ENCODE results near the gene COPS8. TPM values are rescaled to one million over a fixed set of nuclear protein-coding genes. Genes with fewer than 3 reads are reported as not detected.

Gene COPS8
- total and polyA plus RNA-seq, 2 donors (not counting 3 experiments of a cell fraction or from before 2014, with no cell fraction given), result 73.6 to 80.7 TPM

GRCh38 chr2:237131749-237132533 is 46.3 kb downstream of the COPS8 start:
- no TSS peak for BruUV-seq (replicated peaks)
- H3K9me3 ChIP-seq (replicated peaks; ENCODE audit: control insufficient read depth, insufficient read depth, low read length), result no peaks in the 10 kb centered on the region
- no peak for DNase-seq (ENCODE audit: low read depth, low spot score)
- ChIA-PET CTCF (interaction anchor here (0.9 to 3.8 kb wide), 3 partner anchors 11 to 278 kb away, joined by 4 to 24 read pairs (median 5); no protein-coding TSS in a partner anchor), POLR2A (no interaction called here)
- H4K20me1 ChIP-seq (replicated peaks; ENCODE audit: control insufficient read depth, extremely low read depth, insufficient read depth, low read length), result no peaks in the 10 kb centered on the region
- H3K27ac ChIP-seq (ENCODE audit: insufficient read depth, low read depth, low read length), result no peak overlapping the region
- H3K36me3 ChIP-seq (ENCODE audit: control insufficient read depth in 2 of 2, extremely low read depth in 1 of 2, insufficient read depth in 2 of 2, low read length in 2 of 2), result no peaks in the 10 kb centered on the region
- intact Hi-C loops (cut with micrococcal nuclease) (loop anchor here (1.0 kb wide), 1 partner anchor 10 kb away; no protein-coding TSS in a partner anchor), dilution Hi-C loops (cut with MboI; ENCODE audit: extremely low pct_ligation_motif_present, low sequenced_read_pairs) (no loop called here)
- no peak overlapping the region for H3K9ac ChIP-seq (replicated peaks; ENCODE audit: extremely low read depth, insufficient read depth, low read length)
- no peak for FAIRE-seq
- no peaks in the 10 kb centered on the region for H3K27me3 ChIP-seq (ENCODE audit: control insufficient read depth in 2 of 2, insufficient read depth in 2 of 2, low read length in 2 of 2)
- no peak overlapping the region for H2AFZ ChIP-seq (ENCODE audit: low read depth, low read length)
- H3K4me3 ChIP-seq (replicated peaks in 1 of 3; ENCODE audit: insufficient read depth in 1 of 3, low read depth in 1 of 3, low read length in 3 of 3), result no peak overlapping the region
- peaks cover 11% of the 10 kb centered on the region for H3K4me1 ChIP-seq (ENCODE audit: control insufficient read depth, extremely low read depth, insufficient read depth, low read length)
- TF ChIP-seq JUN (IDR thresholded peaks at IDR 0.05; ENCODE audit: borderline replicate concordance, insufficient read depth, insufficient read length, low read depth), result no peak
- no peak for TF ChIP-seq EZH2 (IDR thresholded peaks at IDR 0.05; ENCODE audit: borderline replicate concordance, low read depth, low read length, severe bottlenecking)
- no peak for TF ChIP-seq MAX (IDR thresholded peaks at IDR 0.05; ENCODE audit: insufficient read depth, insufficient read length)
- no peak for TF ChIP-seq FOS (IDR thresholded peaks at IDR 0.05; ENCODE audit: borderline replicate concordance, insufficient read depth, low read length)
- TF ChIP-seq POLR2AphosphoS5 (IDR thresholded peaks at IDR 0.05; ENCODE audit: insufficient read depth, low read depth, low read length), result no peak
- TF ChIP-seq MYC (IDR thresholded peaks at IDR 0.05; ENCODE audit: low read depth, low read length), result no peak
- TF ChIP-seq POLR2A (IDR thresholded peaks at IDR 0.05; ENCODE audit: low read depth, low read length), result no peak
- no peak for TF ChIP-seq GATA2 (IDR thresholded peaks at IDR 0.05; ENCODE audit: insufficient read depth, insufficient read length, low read depth, low read length)
- no peak for TF ChIP-seq CTCF (IDR thresholded peaks at IDR 0.05; ENCODE audit: extremely low read depth in 1 of 2, insufficient read depth in 1 of 2, low read depth in 1 of 2, low read length in 2 of 2)
- H3K79me2 ChIP-seq (ENCODE audit: control insufficient read depth, insufficient read depth, low read length), result no peaks in the 10 kb centered on the region
- H3K9me1 ChIP-seq (replicated peaks; ENCODE audit: control insufficient read depth, extremely low read depth, insufficient read depth, low read length), result no peaks in the 10 kb centered on the region
- H3K4me2 ChIP-seq (ENCODE audit: insufficient read depth, low read length), result no peak overlapping the region
